Peyer's patch (tissue), 4 donors: ENCODE results near the gene METAP1.

ENCODE experiments used
- POLR2A ChIP-seq, 2 donors: fragments of 450-650 bp; IDR thresholded peaks; one replicate each; pipeline ENCODE4 v1.5.1; 2017; ENCODE audit warnings: antibody characterized with exemption in 2 of 2, mild to moderate bottlenecking in 2 of 2, moderate library complexity in 2 of 2
- TF ChIP-seq, protein P1 (sequence below), 6 experiments: fragments of 450-650 bp in 4 of 6; fragments of 200-600 bp in 2 of 6; sonication (generic) in 1 of 6; IDR thresholded peaks; one replicate each; pipeline ENCODE4 v1.5.1; 2017 to 2019; ENCODE audit warnings: antibody characterized with exemption in 6 of 6, mild to moderate bottlenecking in 3 of 6, moderate library complexity in 1 of 6

DNA sequence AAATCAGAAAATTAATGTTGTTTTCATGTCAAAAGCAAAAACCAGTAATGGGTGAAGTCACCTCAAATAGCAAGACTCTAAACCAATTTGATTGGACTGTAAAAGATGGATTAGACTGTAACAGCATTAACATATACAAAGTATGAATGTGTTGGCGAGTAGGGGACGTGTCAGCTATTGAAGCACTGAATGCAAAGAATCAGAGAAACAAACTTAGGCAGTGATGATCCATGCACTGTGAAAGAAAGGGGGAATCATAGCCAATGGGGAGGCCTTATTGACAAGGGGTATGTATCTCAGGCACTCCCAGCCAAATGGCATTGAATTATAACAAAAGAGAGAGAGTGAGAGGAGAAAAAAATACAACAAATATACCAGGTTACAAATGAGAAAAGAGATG lies 36.1 kb upstream of the METAP1 start:
- TF ChIP-seq, protein P1, sequence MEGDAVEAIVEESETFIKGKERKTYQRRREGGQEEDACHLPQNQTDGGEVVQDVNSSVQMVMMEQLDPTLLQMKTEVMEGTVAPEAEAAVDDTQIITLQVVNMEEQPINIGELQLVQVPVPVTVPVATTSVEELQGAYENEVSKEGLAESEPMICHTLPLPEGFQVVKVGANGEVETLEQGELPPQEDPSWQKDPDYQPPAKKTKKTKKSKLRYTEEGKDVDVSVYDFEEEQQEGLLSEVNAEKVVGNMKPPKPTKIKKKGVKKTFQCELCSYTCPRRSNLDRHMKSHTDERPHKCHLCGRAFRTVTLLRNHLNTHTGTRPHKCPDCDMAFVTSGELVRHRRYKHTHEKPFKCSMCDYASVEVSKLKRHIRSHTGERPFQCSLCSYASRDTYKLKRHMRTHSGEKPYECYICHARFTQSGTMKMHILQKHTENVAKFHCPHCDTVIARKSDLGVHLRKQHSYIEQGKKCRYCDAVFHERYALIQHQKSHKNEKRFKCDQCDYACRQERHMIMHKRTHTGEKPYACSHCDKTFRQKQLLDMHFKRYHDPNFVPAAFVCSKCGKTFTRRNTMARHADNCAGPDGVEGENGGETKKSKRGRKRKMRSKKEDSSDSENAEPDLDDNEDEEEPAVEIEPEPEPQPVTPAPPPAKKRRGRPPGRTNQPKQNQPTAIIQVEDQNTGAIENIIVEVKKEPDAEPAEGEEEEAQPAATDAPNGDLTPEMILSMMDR (IDR thresholded peaks at IDR 0.05) = no peak
- TF ChIP-seq POLR2A (IDR thresholded peaks at IDR 0.05) = no peak
